Upper lobe of left lung (tissue), 4 donors: Measurements from ENCODE around the gene KDSR.
A peak's percentile ranks its signal among the peaks of the same experiment; 100 is the strongest.

Source experiments
- CTCF ChIP-seq, 6 experiments: fragments of 450-650 bp in 4 of 6; fragments of 200-600 bp in 2 of 6; sonication (generic) in 2 of 6; IDR thresholded peaks; one replicate each; pipeline ENCODE4 v1.5.1; 2016 to 2019; ENCODE audit warnings: antibody characterized with exemption in 6 of 6
- POLR2A ChIP-seq, 4 donors: fragments of 450-650 bp; IDR thresholded peaks; one replicate each; pipeline ENCODE4 v1.5.1; 2016 to 2017; ENCODE audit warnings: antibody characterized with exemption in 4 of 4, mild to moderate bottlenecking in 2 of 4
- POLR2AphosphoS5 ChIP-seq, 2 donors: sonication (generic); formaldehyde crosslinking; IDR thresholded peaks; one replicate each; pipeline ENCODE4 v1.5.1; 2017; ENCODE audit warnings: antibody characterized with exemption in 2 of 2

DNA sequence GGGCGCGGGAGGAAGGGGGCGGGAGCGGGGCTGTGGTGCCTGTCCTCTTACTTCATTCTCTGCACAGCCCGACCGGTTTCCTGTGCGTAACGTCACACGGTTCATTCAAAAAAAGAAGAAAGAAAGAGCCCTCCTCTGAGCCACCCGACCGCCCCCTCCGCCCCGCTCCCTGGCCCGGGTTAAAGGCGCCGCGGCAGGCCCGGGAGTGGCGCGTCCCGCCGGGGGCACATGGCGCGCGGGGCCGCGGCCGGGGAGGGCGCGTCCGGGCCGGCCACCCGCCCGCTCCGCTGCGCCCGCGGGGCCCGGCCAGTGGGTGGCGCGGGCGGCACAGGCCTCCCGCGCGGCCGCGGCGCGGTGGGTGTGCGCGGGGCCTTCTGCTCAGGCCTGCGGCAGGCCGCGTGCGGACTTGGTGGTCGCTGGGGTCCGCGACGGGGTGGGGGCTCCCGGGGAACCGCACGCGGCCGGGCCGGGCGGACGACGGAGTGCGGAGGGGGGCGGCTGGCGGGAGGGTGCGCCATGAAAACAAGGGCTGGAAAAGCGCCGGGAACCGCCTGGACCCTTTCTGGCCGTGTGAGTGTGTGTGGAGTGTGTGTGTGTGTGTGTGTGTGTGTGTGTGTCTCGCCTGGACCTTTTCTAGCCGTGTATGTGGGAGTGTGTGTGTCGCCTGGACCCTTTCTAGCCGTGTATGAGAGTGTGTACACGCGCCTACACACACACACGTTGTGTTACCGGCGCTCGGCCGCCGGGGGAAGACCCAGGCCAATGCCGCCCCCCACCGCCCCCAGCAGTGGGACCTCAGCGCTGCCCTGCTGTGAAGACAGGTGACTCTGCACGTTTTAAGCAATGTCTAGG, 46.7 kb downstream of the KDSR start:
- peak in 1 of 2 donors; percentile 7 for TF ChIP-seq POLR2AphosphoS5 (IDR thresholded peaks at IDR 0.05)
- TF ChIP-seq POLR2A (IDR thresholded peaks at IDR 0.05), result peak in 1 of 4 donors; percentile 17
- TF ChIP-seq CTCF (IDR thresholded peaks at IDR 0.05), result peak in 4 of 6 experiments; percentile 11 to 48 (median 36)
